Measurements from ENCODE around the gene TEX13B. TPM values are rescaled to one million over a fixed set of nuclear protein-coding genes. Genes with fewer than 3 reads are reported as not detected.
"Not testable (repeated sequence)": the region's sequence is repeated elsewhere in the genome, so short reads cannot be mapped to it uniquely, and the experiment has no call there.

The TEX13B gene, protein sequence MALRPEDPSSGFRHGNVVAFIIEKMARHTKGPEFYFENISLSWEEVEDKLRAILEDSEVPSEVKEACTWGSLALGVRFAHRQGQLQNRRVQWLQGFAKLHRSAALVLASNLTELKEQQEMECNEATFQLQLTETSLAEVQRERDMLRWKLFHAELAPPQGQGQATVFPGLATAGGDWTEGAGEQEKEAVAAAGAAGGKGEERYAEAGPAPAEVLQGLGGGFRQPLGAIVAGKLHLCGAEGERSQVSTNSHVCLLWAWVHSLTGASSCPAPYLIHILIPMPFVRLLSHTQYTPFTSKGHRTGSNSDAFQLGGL
- not detected for polyA plus RNA-seq (ENCODE audit: insufficient read length)

GRCh38 chrX:107982356-107982755 is at the start of gene TEX13B:
TSS of gene TEX13B (minus strand) at chrX:107982370. CDS start at chrX:107982127, 243 bp downstream.
- no peak for DNase-seq (ENCODE audit: low read depth)

GRCh38 chrX:108029928-108030711 is 48.0 kb upstream of the TEX13B start:
- DNase-seq (ENCODE audit: low read depth): no peak

- no peak for DNase-seq (ENCODE audit: low read depth)
Observed at GRCh38 chrX:108028854-108029253, 46.7 kb upstream of the TEX13B start.

- no peak for DNase-seq (ENCODE audit: low read depth)
Observed at GRCh38 chrX:108025954-108026600, 43.9 kb upstream of the TEX13B start.

- DNase-seq (ENCODE audit: low read depth): no peak
Observed at GRCh38 chrX:108025376-108025775, 43.2 kb upstream of the TEX13B start.

DNA sequence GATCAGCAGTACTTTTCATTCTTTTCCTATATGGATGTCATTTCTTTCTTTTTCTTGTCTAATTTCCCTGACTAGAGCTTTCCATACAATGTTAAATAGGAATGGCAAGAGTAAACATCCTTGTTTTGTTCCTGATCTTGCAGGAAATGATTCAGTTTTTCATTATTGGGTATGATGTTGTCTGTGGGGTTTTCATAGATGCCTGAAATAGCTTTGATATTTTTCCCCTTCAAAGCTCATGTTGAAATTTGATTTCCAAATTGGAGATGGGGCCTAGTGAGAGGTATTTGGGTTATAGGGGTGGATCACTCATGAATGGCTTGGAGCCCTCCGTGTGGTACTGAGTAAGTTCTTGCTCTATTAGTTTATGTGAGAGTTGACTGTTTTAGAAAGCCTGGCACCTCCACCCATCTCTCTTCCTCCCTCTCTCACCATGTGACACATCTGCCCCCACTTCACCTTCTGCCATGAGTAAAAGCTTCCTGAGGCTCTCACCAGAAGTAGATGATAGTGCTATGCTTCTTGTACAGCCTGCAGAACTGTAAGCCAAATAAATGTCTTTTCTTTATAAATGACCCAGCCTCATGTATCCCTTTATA is 40.4 kb upstream of the TEX13B start:
- no peak for DNase-seq (ENCODE audit: low read depth)

GRCh38 chrX:108020631-108021030 is 38.5 kb upstream of the TEX13B start:
- DNase-seq (ENCODE audit: low read depth): no peak

DNA sequence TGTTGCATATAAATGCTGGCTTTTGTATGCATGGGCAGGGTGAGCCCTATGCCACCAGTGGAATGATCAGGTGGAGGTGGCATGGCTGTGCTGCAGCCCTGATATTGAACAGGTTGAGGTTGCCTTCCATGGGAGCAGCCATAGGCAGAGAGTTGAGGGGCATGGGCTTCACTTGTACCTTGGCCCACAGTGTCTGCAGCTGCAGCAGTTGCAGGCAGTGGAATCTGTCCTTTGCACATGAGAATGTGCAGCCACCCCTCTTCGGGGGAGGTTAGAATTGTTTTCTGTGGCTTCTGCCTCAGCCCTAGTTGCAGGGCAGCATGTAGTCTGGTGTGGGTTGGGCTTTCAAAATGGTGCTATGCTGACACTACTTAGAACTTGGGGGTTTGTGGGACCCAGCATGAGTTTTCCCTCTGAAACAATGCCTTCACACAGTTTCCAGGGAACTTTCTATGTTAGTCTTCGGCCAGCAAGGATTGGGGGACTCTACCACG is 37.3 kb upstream of the TEX13B start:
- DNase-seq (ENCODE audit: low read depth): no peak

- DNase-seq (ENCODE audit: low read depth): no peak
Observed at GRCh38 chrX:108018656-108019381, 36.6 kb upstream of the TEX13B start.

GRCh38 chrX:108001218-108001814 is 19.1 kb upstream of the TEX13B start:
- no peak for DNase-seq (ENCODE audit: low read depth)

GRCh38 chrX:108000751-108001150 is 18.6 kb upstream of the TEX13B start:
- DNase-seq (ENCODE audit: low read depth): no peak

DNA sequence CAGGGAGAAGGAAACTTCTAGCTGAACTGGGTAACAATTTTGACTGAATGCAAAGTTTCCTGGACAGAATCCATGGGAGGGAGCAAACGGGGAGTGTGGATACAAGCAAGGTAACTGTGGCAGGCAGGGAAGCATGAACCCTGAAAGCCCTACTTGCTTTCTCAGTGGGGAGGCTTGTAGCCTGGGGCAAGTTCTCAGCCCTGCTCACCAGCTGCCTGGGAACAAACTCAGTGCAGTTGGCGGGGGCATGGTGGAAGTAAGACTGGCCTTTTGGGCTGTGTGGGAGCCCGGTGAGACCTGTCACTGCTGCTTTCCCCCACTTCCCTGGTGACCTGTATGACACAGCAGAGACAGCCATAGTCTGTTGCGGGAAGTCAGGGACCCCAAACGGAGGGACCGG is 14.0 kb upstream of the TEX13B start:
- no peak for DNase-seq (ENCODE audit: low read depth)

DNA sequence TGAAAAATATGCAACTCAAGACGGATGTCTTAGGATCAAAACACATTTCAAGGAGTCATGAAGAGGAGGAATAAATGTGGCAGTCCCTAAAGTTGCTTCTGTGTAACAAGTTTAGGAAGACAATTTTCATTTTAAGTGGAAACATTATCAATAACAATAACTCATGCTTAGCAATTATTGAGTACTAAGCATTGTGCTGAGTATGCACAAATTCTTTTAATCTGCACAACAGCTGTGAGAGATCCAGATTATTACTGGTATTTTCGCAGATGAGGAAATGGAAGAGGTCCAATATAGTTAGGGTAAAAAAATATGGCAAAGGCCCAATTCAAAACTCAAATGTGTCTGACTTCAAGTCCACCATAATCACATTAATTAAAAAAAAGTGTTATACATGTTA is 2.9 kb upstream of the TEX13B start:
- DNase-seq (ENCODE audit: low read depth): no peak

- no peak for DNase-seq (ENCODE audit: low read depth)
Observed at GRCh38 chrX:107979534-107979933, 2.6 kb downstream of the TEX13B start.

DNA sequence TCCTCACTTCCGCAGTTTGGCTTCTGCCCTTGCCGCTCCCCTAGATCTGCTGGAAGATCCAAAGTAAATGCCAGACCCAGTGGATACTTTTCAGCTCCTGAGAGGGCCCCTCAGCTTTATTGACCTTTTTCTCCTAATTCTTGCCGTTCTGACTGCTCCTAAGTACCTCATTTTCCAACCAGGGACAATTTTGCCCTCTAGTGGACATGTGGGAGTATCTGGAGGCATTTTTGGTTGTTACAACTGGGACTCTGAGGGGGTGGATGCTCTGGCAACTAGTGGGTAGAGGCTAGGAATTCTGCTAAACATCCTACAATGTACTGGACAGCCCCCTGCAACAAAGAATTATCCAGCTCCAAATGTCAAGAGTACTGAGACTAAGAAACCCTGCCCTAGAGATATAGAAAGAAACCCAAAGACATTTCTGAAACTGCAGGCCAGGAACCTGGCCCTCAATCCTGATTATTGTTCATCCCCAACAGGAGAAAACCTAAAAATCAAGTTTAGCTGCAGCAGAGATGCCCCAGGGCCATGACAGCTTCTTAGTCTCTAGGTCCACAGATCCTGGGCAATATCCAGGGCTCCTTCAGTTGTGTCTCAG is 3.4 kb downstream of the TEX13B start:
- DNase-seq (ENCODE audit: low read depth): peak; percentile 2

DNA sequence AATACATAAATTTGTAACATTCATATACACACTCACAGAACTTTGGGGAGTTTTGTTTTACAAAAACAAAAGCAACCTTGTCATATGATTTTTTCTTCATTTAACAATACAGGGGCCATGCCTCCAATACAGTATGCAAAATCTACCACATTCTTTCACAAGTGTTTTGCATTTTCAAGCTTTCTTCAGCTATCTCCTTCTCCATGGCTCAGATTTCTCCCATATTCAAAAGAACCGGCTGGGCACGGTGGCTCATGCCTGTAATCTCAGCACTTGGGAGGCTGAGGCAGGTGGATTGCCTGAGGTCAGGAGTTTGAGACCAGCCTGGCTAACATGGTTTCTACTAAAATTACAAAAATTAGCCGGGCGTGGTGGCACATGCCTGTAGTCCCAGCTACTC is 4.1 kb downstream of the TEX13B start:
- no peak for DNase-seq (ENCODE audit: low read depth)

- no peak for DNase-seq (ENCODE audit: low read depth)
Observed at GRCh38 chrX:107971636-107972035, 10.5 kb downstream of the TEX13B start.

DNA sequence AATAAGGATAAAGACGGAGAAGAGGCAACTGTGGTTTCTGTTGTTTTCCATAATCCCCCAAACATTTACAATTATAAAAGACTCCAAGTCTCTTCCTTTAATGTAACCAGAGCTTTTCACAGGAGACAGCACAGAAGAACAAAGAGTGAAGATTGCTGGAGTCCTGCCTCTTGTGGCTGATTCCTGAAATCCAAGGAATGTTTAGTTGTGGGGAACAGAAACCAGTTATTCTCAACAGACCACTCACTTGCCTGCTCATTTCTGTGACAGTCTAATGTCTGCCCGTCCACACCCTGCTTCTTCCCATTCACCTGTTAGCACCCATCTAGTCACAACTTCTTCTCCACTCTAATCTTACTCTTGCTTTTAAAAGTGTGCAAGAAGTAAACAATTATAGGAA is 12.1 kb downstream of the TEX13B start:
- no peak for DNase-seq (ENCODE audit: low read depth)

DNA sequence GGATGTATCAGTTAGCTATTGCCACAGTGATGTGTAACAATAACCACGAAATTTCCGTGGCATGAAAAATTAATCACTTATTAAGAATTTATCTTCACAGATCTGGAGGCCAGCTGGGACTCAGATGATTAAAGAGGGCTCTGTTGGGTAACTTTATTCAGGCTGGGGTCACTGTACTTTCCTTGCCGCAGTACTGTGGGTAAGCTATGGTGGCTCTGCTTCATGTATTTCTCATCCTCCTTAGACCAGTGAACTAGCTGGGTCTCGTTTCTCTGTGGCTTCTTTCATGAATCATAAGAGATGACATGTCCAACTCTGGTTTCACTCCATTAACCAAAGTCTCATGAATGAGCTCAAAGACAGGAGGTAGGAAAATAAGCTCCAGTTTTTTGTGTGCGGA is 13.5 kb downstream of the TEX13B start:
- DNase-seq (ENCODE audit: low read depth): no peak

DNA sequence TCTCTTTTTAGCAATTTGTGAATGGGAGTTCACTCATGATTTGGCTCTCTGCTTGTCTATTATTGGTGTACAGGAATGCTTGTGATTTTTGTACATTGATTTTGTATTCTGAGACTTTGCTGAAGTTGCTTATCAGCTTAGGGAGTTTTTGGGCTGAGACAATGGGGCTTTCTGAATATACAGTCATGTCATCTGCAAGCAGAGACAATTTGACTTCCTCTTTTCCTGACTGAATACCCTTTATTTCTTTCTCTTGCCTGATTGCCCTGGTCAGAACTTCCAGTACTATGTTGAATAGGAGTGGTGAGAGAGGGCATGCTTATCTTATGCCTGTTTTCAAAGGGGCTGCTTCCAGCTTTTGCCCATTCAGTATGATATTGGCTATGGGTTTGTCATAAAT is 26.8 kb downstream of the TEX13B start:
- DNase-seq (ENCODE audit: low read depth): not testable (repeated sequence)

DNA sequence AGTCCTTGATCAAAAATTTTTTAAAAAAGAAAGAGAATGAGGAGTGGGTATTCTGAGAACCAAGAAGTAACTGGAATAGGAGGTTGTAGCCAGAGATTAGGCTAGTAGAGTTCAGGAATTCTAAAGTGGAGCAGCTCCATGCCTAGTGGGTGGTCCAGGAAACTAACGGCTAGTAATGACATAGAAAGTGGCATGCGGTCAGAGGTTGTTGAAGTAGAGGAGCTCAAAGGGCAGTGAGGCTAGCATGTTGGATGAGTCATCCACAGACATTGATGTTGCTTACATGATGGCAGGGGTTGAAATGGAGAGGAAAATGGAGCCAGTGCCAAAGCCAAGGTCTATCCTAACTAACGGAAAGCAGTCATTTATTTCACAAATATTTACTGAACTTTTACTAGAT is 42.1 kb downstream of the TEX13B start:
- no peak for DNase-seq (ENCODE audit: low read depth)
